Vein endothelial cell (primary cell): ENCODE measurements around the gene FAM8A1. TPM values are rescaled to one million over a fixed set of nuclear protein-coding genes. Genes with fewer than 3 reads are reported as not detected.

Experiments
- small RNA-seq: library from RNA; depleted of rRNA; stranded (forward); fragments of <200 nt; gene quantifications from one replicate; pipeline ENCODE3, GENCODE V24; 2012
- total RNA-seq: library from RNA; depleted of rRNA; stranded (reverse); fragments of >200 nt; gene quantifications from 2 replicates; pipeline ENCODE4 v1.2.3, GENCODE V29; 2012

The FAM8A1 gene
- total RNA-seq: 13.7 and 15.6 TPM in 2 replicates

GRCh38 chr6:17599877-17600526, at the start of gene FAM8A1:
Gene FAM8A1, plus strand, starts transcription at chr6:17600302. Its CDS starts 108 bp downstream, at chr6:17600410.

Small RNA genes lying within 50 kb of the gene (small RNA-seq; reads per million reads assigned to genes)
- gene RNU6-190P (not detected), gene SUMO2P13 (not detected)

Other genes starting within 250 kb of the FAM8A1 start
- under 0.01 and 0.48 TPM in 2 replicates for gene CAP2, start 206.7 kb upstream of the FAM8A1 start, total RNA-seq
- 39.8 and 50.3 TPM in 2 replicates for gene NUP153, start 106.6 kb downstream of the FAM8A1 start, total RNA-seq